B cell (primary cell): Measurements from ENCODE around the gene ADK. TPM values are rescaled to one million over a fixed set of nuclear protein-coding genes. Genes with fewer than 3 reads are reported as not detected.

Experiments
- ATAC-seq: fragments of 200-7000 bp; cut with Tn5 transposase; one replicate; pipeline ENCODE4 v1.10.0; 2021; ENCODE audit warnings: low read depth, mild to moderate bottlenecking, moderate number of reproducible peaks, moderate library complexity
- CTCF ChIA-PET: fragments of 350-600 bp; sonication (Branson Sonifier 250); formaldehyde crosslinking; loops from one replicate; lab custom pipeline; 2021; ENCODE audit warnings: antibody characterized with exemption, inconsistent platforms; lab: Charles Lee
- POLR2A ChIA-PET: fragments of 350-600 bp; sonication (Branson Sonifier 250); formaldehyde crosslinking; loops from one replicate; lab custom pipeline; 2021; ENCODE audit warnings: antibody characterized with exemption; lab: Charles Lee
- DNase-seq: peaks from one replicate; pipeline ENCODE4 v3.0.0; 2013
- H2AFZ ChIP-seq: 2 replicates; pipeline ENCODE4 v1.6.1; 2012; ENCODE audit warnings: mild to moderate bottlenecking, low read depth, low read length; ENCODE audit not compliant: insufficient read depth, poor library complexity, severe bottlenecking
- H3K27ac ChIP-seq, 2 donors: 1 replicate in 1 of 2; 2 replicates in 1 of 2; pipeline ENCODE4 v1.5.1; 2012 to 2013; ENCODE audit warnings: low read length in 2 of 2, mild to moderate bottlenecking in 2 of 2, moderate library complexity in 1 of 2
- H3K27me3 ChIP-seq, 4 experiments: fragments of 200-600 bp in 1 of 4; sonication (generic) in 1 of 4; replicated peaks in 1 of 4; 1 replicate in 2 of 4; 2 replicates in 2 of 4; pipeline versions ENCODE4 v1.6.1 to v1.7.0; 2013 to 2016; ENCODE audit warnings: low read length in 3 of 4, mild to moderate bottlenecking in 2 of 4, mixed read lengths in 1 of 4, moderate library complexity in 1 of 4; ENCODE audit not compliant: insufficient read depth in 4 of 4, control insufficient read depth in 3 of 4; ENCODE audit errors: control extremely low read depth in 1 of 4
- H3K36me3 ChIP-seq, 2 experiments: replicated peaks in 1 of 2; 1 replicate in 1 of 2; 2 replicates in 1 of 2; pipeline versions ENCODE4 v1.6.1 to v1.7.1; 2013; ENCODE audit warnings: low read length in 1 of 2; ENCODE audit not compliant: insufficient read depth in 2 of 2, control insufficient read depth in 1 of 2; ENCODE audit errors: control extremely low read depth in 1 of 2, extremely low read depth in 1 of 2
- H3K4me1 ChIP-seq, 2 donors: fragments of 200-600 bp in 1 of 2; sonication (generic) in 1 of 2; 1 replicate in 1 of 2; 2 replicates in 1 of 2; pipeline versions ENCODE4 v1.5.1 to v1.6.1; 2013 to 2017; ENCODE audit warnings: low read length in 2 of 2; ENCODE audit not compliant: control insufficient read depth in 2 of 2, insufficient read depth in 2 of 2
- H3K4me2 ChIP-seq: replicated peaks from 2 replicates; pipeline ENCODE3; 2012; ENCODE audit warnings: mild to moderate bottlenecking, low read depth, low read length; ENCODE audit not compliant: poor library complexity, severe bottlenecking
- H3K4me3 ChIP-seq, 5 experiments: fragments of 200-600 bp in 1 of 5; sonication (generic) in 1 of 5; 1 replicate in 3 of 5; 2 replicates in 2 of 5; pipeline versions ENCODE4 v1.5.1 to v1.7.0; 2011 to 2016; ENCODE audit warnings: low read length in 4 of 5, mild to moderate bottlenecking in 4 of 5, low read depth in 2 of 5, control low read depth in 1 of 5, moderate library complexity in 1 of 5; ENCODE audit not compliant: insufficient read depth in 1 of 5; ENCODE audit errors: control extremely low read depth in 1 of 5, extremely low read depth in 1 of 5
- H3K79me2 ChIP-seq: fragments of 200-600 bp; sonication (generic); one replicate; pipeline ENCODE4 v1.6.0; 2016; ENCODE audit warnings: low read length; ENCODE audit not compliant: control insufficient read depth, insufficient read depth
- H3K9ac ChIP-seq: fragments of 200-600 bp; sonication (generic); 2 replicates; pipeline ENCODE4 v1.6.1; 2017; ENCODE audit warnings: mild to moderate bottlenecking, low read length, moderate library complexity
- H3K9me3 ChIP-seq, 3 donors: one replicate each; pipeline versions ENCODE4 v1.6.1 to v1.7.1; 2013; ENCODE audit warnings: low read length in 2 of 3; ENCODE audit not compliant: control insufficient read depth in 2 of 3, insufficient read depth in 1 of 3; ENCODE audit errors: control extremely low read depth in 1 of 3
- H4K20me1 ChIP-seq: 2 replicates; pipeline ENCODE4 v1.6.0; 2012; ENCODE audit warnings: mild to moderate bottlenecking, low read length; ENCODE audit not compliant: insufficient read depth, control insufficient read depth, poor library complexity, severe bottlenecking
- H3K27ac Mint-ChIP-seq: one replicate; pipeline ENCODE4 v1.8.0; 2021; ENCODE audit warnings: mixed read lengths
- H3K27me3 Mint-ChIP-seq: one replicate; pipeline ENCODE4 v1.8.0; 2021; ENCODE audit warnings: mixed read lengths
- H3K4me1 Mint-ChIP-seq: one replicate; pipeline ENCODE4 v1.8.0; 2021; ENCODE audit warnings: mixed read lengths
- H3K4me3 Mint-ChIP-seq: one replicate; pipeline ENCODE4 v1.8.0; 2021; ENCODE audit warnings: mixed read lengths
- H3K9me3 Mint-ChIP-seq: one replicate; pipeline ENCODE4 v1.8.0; 2022; ENCODE audit warnings: mixed read lengths; ENCODE audit not compliant: insufficient read depth
- CTCF ChIP-seq: fragments of 200-600 bp; IDR thresholded peaks from one replicate; pipeline ENCODE4 v1.8.0; 2022; ENCODE audit warnings: antibody characterized with exemption, mild to moderate bottlenecking
- EZH2 ChIP-seq: IDR thresholded peaks from 2 replicates; pipeline ENCODE4 v1.6.1; 2012; ENCODE audit warnings: borderline replicate concordance, low read depth, mild to moderate bottlenecking, moderate library complexity, low read length; ENCODE audit not compliant: insufficient read depth, poor library complexity, severe bottlenecking
- WGBS: methylation state at CpG from one replicate; pipeline ENCODE4 v1.1.5; 2013; ENCODE audit warnings: missing lambda C conversion rate; ENCODE audit not compliant: insufficient coverage; 5-methylcytosine and 5-hydroxymethylcytosine counted together
- intact Hi-C: fragments of 100-400 bp; cut with micrococcal nuclease; formaldehyde crosslinking; loops from one replicate; pipeline ENCODE4 v1.10.0; 2022
- polyA plus RNA-seq: library from polyadenylated mRNA; depleted of rRNA; stranded (reverse); fragments of >200 nt; gene quantifications from 2 replicates; pipeline ENCODE4 v1.2.3, GENCODE V29; 2012
- total RNA-seq, 2 donors: library from RNA; stranded (reverse); fragments of 120-200 nt in 1 of 2; gene quantifications; 1 replicate in 1 of 2; 2 replicates in 1 of 2; pipeline versions ENCODE4 v1.2.3 to v1.2.4, GENCODE V29; 2013 to 2022

Gene ADK
- total and polyA plus RNA-seq, 2 donors (not counting 1 experiment from before 2014, with no cell fraction given): 37.2 to 52.6 TPM

DNA sequence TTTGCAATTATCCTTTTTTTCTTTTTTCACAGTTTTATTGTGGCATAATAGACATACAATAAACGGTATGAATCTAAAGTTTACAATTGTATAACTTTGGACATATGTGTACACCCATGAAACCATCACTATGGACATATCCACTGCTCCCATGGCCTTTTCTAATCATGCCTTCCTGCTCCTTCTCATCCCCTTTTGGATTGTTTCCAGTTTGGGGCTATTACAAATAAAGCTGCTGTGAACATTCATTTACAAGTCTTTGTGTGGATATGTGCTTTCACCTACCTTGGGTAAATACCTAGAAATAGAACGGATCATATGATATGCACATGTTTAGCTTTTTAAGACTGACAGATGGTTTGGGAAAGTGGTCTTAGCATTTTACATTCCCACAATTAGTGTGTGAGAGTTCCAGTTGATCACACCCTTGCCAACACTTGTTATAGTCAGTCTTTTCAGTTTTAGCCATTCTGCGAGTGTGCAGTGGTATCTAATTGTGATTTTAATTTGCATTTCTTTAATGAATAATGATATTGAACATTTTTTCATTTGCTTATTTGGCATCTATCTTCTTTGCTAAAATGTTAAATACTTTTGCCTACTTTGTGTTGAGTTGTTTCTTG lies 554.4 kb downstream of the ADK start:
- H3K9me3 ChIP-seq: no peaks in the 10 kb centered on the region
- Mint-ChIP-seq H3K4me3 (no peak overlapping the region), H3K4me1 (no peaks in the 10 kb centered on the region), H3K27me3 (no peaks in the 10 kb centered on the region), H3K27ac (no peak overlapping the region), H3K9me3 (no peaks in the 10 kb centered on the region)
- H3K27me3 ChIP-seq: no peaks in the 10 kb centered on the region
- no peaks in the 10 kb centered on the region for H3K79me2 ChIP-seq
- WGBS: no CpG with 5 or more reads among the region's 3 CpGs
- DNase-seq: no peak
- no peak for ATAC-seq
- H2AFZ ChIP-seq: no peak overlapping the region
- CTCF ChIA-PET: no interaction called here
- no peaks in the 10 kb centered on the region for H3K4me1 ChIP-seq
- no peak overlapping the region for H3K27ac ChIP-seq
- H3K9ac ChIP-seq: no peak overlapping the region
- no peak overlapping the region for H3K4me3 ChIP-seq
- no peak for TF ChIP-seq EZH2
- no peak for TF ChIP-seq CTCF
- intact Hi-C loops: no loop called here
- POLR2A ChIA-PET: no interaction called here
- H4K20me1 ChIP-seq: no peaks in the 10 kb centered on the region
- no peak overlapping the region for H3K4me2 ChIP-seq
- peaks cover 0 to 10% of the 10 kb centered on the region in 2 experiments for H3K36me3 ChIP-seq

- Histone ChIP-seq H3K9me3 (no peaks in the 10 kb centered on the region), H2AFZ (no peak overlapping the region), H4K20me1 (no peaks in the 10 kb centered on the region), H3K4me3 (no peak overlapping the region), H3K4me1 (no peaks in the 10 kb centered on the region), H3K4me2 (no peak overlapping the region), H3K79me2 (no peaks in the 10 kb centered on the region), H3K27ac (no peak overlapping the region), H3K27me3 (no peaks in the 10 kb centered on the region), H3K9ac (no peak overlapping the region), H3K36me3 (peaks cover 0 to 8% of the 10 kb centered on the region in 2 experiments)
- no peak overlapping the region for H3K27ac Mint-ChIP-seq
- H3K4me1 Mint-ChIP-seq: no peaks in the 10 kb centered on the region
- TF ChIP-seq EZH2 (no peak), CTCF (no peak)
- DNase-seq (no peak), ATAC-seq (no peak)
- H3K27me3 Mint-ChIP-seq: no peaks in the 10 kb centered on the region
- CTCF ChIA-PET: no interaction called here
- intact Hi-C loops: no loop called here
- POLR2A ChIA-PET: no interaction called here
- no peak overlapping the region for H3K4me3 Mint-ChIP-seq
- no peaks in the 10 kb centered on the region for H3K9me3 Mint-ChIP-seq
- 100% methylated on average over 1 of the region's 3 CpGs for WGBS
Observed at GRCh38 chr10:74706966-74707365, 555.9 kb downstream of the ADK start.
